Measurements from ENCODE around the gene SWAP70. TPM values are rescaled to one million over a fixed set of nuclear protein-coding genes. Genes with fewer than 3 reads are reported as not detected.
"Not testable (repeated sequence)": the region's sequence is repeated elsewhere in the genome, so short reads cannot be mapped to it uniquely, and the experiment has no call there.

The SWAP70 gene
- total RNA-seq, 2 experiments from 2014 or later, result 7.9 to 10.1 TPM

DNA sequence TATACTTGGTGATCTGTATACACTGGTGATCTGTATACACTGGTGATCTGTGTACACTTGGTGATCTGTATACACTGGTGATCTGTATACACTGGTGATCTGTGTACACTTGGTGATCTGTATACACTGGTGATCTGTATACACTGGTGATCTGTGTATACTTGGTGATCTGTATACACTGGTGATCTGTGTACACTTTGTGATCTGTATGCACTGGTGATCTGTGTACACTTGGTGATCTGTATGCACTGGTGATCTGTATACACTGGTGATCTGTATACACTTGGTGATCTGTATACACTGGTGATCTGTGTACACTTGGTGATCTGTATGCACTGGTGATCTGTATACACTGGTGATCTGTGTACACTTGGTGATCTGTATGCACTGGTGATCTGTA lies 41.5 kb downstream of the SWAP70 start:
- CTCF ChIA-PET; ATAC-seq; H3K36me3 Mint-ChIP-seq; H3K27me3 Mint-ChIP-seq; H3K9me3 Mint-ChIP-seq (ENCODE audit: low read depth); H3K4me3 Mint-ChIP-seq; DNase-seq; H3K27ac Mint-ChIP-seq: not testable (repeated sequence)
- H3K4me1 Mint-ChIP-seq, result peaks cover 15% of the 10 kb centered on the region

DNA sequence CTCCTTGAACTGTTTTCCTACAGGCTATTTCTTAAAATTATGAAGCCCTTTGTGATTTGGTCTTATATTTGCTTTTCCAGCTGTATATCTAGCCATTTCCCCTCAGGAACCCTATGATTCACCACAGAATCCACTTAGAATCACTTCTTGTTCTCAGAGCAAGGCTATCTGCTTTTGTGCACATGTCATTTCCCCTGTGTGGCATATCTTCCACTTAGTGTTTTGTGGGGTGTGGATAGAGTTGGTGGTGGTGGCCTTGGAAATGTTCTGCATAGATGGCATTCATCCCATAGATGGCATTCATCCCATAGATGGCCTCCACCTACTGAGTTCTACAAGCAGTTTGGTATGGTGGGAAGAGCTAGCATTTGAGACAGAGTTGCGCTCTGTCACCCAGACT lies 44.7 kb downstream of the SWAP70 start:
- no peak overlapping the region for H3K4me3 Mint-ChIP-seq
- no peaks in the 10 kb centered on the region for H3K4me1 Mint-ChIP-seq

DNA sequence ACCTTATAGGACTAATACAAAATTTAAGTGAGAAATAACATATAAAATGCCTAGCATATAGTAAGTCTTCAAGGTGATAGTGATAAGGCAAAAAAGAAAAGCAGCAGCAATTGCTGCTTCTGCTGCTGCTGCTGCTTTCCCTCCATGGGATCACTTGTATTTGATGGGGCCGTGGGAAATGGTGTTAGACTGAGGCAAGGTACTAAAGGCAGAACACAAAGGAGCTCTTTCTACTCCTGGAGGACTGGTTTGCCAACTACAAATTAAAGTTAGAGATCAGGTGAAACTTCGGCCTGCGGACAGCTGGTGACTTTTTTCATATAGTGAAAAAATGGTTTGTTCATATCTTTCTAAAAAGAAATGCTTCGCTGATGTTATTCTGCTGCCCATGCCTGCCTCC lies 46.3 kb downstream of the SWAP70 start:
- ATAC-seq (no peak), DNase-seq (no peak)
- Mint-ChIP-seq H3K4me1 (no peaks in the 10 kb centered on the region), H3K27me3 (no peaks in the 10 kb centered on the region), H3K36me3 (peaks cover 8% of the 10 kb centered on the region), H3K27ac (no peak overlapping the region), H3K4me3 (no peak overlapping the region), H3K9me3 (ENCODE audit: low read depth) (peaks cover under 1% of the 10 kb centered on the region)
- CTCF ChIA-PET, result no interaction called here

More for the DNA sequence above, 44.7 kb downstream of the SWAP70 start:
- H3K27me3 Mint-ChIP-seq, result no peaks in the 10 kb centered on the region
- no peak for ATAC-seq
- H3K27ac Mint-ChIP-seq, result no peak overlapping the region
- H3K9me3 Mint-ChIP-seq (ENCODE audit: low read depth), result no peaks in the 10 kb centered on the region
- H3K36me3 Mint-ChIP-seq, result peaks cover 4% of the 10 kb centered on the region
- no peak for DNase-seq
- CTCF ChIA-PET, result no interaction called here

DNA sequence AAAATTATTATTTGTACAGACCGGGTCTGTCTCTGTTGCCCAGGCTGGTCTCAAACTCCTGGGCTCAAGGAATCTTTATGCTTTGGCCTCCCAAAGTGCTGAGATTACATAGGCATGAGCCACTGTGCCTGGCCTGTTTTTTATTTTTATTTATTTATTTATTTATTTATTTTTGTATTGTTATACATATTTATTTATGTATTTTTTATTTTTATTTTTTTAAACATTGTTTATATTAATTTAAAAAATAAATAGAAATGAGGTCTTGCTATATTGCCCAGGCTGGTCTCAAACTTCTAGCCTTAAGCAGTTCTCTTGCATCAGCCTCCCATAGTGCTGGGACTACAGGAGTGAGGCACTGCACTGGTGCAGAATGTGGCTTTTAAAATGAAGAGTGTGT lies 47.0 kb downstream of the SWAP70 start:
- CTCF ChIA-PET, result no interaction called here
- ATAC-seq, result no peak
- H3K9me3 Mint-ChIP-seq (ENCODE audit: low read depth), result peaks cover 3% of the 10 kb centered on the region
- DNase-seq, result no peak
- no peaks in the 10 kb centered on the region for H3K27me3 Mint-ChIP-seq
- peaks cover 13% of the 10 kb centered on the region for H3K36me3 Mint-ChIP-seq
- H3K27ac Mint-ChIP-seq, result no peak overlapping the region
- H3K4me1 Mint-ChIP-seq, result no peaks in the 10 kb centered on the region
- H3K4me3 Mint-ChIP-seq, result no peak overlapping the region

DNA sequence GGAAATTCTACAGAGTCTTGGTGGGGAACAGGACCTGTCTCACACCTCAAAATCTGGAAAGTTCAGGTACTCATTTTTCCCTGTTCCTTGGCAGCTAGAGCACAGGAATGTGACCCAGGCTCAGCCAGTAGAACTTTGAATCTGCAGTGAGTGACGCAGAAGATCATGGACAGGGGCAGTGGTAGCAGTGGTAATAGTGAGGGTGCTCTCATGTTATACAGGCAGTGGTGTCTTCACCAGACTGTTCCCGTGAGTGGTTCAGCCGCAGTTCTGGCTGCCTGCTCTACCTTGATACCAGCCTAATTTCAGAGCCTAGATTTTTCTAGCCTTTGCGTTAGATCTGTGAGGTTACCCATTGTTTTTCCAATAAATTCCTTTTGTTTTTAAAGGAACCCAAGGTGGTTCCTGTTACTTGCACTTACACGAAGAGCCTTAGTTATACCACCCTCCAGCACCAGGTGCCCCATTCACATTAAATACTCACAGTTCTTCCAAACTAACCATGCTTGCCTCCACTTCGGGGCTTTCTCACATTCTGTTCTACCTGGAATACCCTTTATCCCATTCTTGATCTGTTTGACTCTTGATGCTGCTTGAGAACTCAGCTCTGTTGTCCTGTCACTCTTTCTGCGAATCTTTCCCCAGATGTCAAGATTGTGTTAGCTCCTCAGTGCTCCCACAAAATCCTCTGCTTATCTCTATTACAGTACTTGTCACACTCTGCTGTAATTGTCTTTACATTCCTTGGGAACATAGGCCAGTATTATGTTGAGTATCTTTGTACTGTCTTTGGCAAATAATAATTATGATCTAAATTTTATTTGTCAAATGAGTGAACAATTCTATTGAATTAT lies 47.8 kb downstream of the SWAP70 start:
- Mint-ChIP-seq H3K4me3 (no peak overlapping the region), H3K9me3 (ENCODE audit: low read depth) (peaks cover 3% of the 10 kb centered on the region), H3K27me3 (no peaks in the 10 kb centered on the region), H3K4me1 (peaks cover 3% of the 10 kb centered on the region), H3K27ac (no peak overlapping the region), H3K36me3 (peaks cover 19% of the 10 kb centered on the region)
- DNase-seq, result no peak
- CTCF ChIA-PET, result no interaction called here
- no peak for ATAC-seq

DNA sequence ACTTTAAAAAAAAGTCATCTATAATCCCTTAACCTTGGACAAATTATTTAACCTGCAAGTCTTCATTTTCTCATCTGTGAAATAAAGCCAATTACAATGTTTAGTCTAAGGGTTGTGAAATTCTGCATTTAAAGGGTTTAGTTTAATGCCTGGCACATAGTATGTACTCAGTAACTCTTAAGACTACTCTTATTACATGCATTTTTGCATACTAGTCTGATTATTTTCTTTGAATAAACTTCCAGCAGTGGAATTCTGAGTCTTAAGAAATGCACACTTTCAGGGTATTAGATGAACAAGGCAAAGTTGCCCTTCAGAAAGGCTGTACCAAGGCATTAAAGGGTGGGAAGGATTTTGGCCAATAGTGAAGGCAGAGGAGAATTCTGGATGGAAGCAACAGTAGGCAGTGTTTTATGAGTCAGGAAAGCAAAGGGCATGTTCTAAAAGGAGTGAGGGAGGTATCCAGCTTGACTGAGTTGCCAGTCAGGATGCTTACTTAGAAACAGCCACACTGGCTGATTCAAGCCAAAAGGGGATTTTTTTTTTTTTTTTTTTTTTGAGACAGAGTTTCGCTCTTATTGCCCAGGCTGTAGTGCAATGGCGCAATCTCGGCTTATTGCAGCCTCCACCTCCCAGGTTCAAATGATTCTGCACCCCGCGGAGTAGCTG lies 50.5 kb downstream of the SWAP70 start:
- Mint-ChIP-seq H3K27ac (no peak overlapping the region), H3K4me3 (no peak overlapping the region), H3K27me3 (no peaks in the 10 kb centered on the region), H3K9me3 (ENCODE audit: low read depth) (peaks cover 3% of the 10 kb centered on the region), H3K4me1 (peaks cover 8% of the 10 kb centered on the region), H3K36me3 (peaks cover 23% of the 10 kb centered on the region)
- DNase-seq (no peak), ATAC-seq (no peak)
- CTCF ChIA-PET, result no interaction called here

DNA sequence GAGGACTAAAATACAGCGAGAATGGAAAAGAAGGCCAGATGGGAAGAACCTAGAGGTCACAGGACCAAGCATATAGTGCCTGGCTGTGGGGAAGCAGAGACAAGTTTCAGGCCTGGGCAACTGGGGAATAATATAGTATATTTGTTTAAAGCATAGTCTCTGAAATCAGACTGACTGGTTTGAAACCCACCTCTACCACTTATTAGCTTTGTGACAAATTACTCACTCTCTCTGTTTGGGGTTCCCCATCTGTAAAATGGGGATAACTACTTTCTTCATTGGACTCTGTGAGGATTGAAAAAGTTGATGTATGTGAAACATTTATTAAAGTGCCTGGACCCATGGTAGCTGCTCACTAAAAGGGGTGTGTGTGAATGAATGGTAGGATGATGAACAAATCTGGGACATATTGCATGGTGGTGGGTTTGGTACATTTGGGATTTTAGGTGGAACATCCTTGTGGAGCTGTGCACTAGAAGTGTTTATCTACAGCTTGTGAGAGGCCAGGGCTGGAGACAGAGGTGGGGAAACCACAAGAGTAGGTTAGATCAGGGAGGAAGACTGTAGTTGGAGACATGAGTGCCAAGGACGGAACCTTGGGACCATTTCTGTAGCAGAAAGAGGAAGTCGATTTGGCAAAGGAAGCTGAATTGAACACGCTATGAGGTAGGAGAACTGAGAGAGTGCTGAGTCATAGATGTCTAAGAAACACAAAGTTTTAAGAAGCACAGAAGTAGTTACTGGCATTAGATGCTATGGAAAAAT lies 52.6 kb downstream of the SWAP70 start:
- Mint-ChIP-seq H3K4me1 (peaks cover 13% of the 10 kb centered on the region), H3K4me3 (no peak overlapping the region), H3K27me3 (no peaks in the 10 kb centered on the region), H3K27ac (peak overlapping the region; percentile 33), H3K9me3 (ENCODE audit: low read depth) (peaks cover 3% of the 10 kb centered on the region), H3K36me3 (peaks cover 25% of the 10 kb centered on the region)
- no peak for DNase-seq
- CTCF ChIA-PET, result interaction anchor here (0.6 kb wide), 1 partner anchor 115 kb away, joined by 4 read pairs; no protein-coding TSS in a partner anchor
- ATAC-seq, result no peak

DNA sequence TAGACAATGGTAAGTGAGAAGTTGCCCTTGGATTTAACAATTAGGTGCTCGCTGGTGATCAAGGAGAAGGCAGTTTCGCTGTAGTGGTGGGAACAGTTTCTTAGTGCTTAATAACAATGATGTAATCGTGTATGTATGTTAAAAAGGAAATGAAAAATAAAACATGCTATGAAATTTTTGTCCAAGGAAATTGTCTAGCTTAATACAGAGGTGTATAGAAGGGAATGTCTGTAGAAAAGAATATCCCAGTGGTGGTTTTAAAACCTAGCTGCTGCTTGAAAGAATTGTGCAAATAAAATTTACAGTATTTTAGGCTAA lies 53.1 kb downstream of the SWAP70 start:
- Mint-ChIP-seq H3K4me3 (no peak overlapping the region), H3K27ac (peak overlapping the region; percentile 33), H3K9me3 (ENCODE audit: low read depth) (peaks cover 3% of the 10 kb centered on the region), H3K36me3 (peaks cover 25% of the 10 kb centered on the region), H3K4me1 (peaks cover 13% of the 10 kb centered on the region), H3K27me3 (no peaks in the 10 kb centered on the region)
- DNase-seq (no peak), ATAC-seq (no peak)
- CTCF ChIA-PET, result interaction anchor here (0.6 kb wide), 1 partner anchor 116 kb away, joined by 4 read pairs; no protein-coding TSS in a partner anchor

DNA sequence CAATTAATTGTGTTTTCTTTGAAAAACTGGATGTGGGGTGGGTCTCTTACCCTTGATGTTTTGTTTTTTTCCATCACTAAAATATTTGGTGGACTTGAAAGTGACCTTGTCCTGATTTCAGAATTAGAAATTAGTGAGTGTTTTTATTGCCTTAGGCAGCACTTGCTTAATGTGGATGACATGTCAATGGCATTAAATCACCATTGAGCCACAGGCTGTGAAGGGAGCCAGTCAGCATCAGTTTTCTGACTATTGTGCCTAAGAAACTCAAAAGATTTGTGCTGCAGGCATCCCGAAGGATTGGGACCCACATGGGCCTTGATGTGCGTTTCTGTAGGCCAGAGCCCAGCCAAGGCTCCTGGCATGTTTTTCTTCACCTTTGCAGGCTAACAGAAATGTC lies 53.8 kb downstream of the SWAP70 start:
- CTCF ChIA-PET, result interaction anchor here (2.3 kb wide), 1 partner anchor 40 kb away, joined by 6 read pairs; no protein-coding TSS in a partner anchor
- H3K4me3 Mint-ChIP-seq, result no peak overlapping the region
- ATAC-seq (no peak), DNase-seq (no peak)
- peaks cover 25% of the 10 kb centered on the region for H3K36me3 Mint-ChIP-seq
- H3K27me3 Mint-ChIP-seq, result no peaks in the 10 kb centered on the region
- H3K9me3 Mint-ChIP-seq (ENCODE audit: low read depth), result peaks cover 3% of the 10 kb centered on the region
- H3K4me1 Mint-ChIP-seq, result peaks cover 13% of the 10 kb centered on the region
- no peak overlapping the region for H3K27ac Mint-ChIP-seq

DNA sequence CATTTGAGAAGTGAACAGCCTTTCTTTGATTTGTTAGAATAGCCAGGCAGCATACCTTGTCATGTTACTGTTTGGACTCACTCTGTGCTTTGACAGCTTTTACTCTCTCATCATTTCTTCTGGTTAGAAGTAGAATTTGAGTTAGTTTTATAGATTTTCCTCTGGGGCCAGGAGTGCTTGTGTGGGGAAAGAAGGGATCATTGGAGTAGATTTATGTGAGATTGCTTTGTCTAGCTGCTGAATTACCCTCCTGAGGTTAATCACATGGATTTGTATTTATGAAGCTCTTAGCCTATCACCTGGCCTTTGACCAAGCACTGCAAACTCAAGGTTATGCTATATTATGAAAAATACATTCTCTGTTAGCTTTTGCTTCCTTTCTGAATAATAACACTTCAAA lies 54.3 kb downstream of the SWAP70 start:
- CTCF ChIA-PET, result interaction anchor here (2.3 kb wide), 1 partner anchor 40 kb away, joined by 6 read pairs; no protein-coding TSS in a partner anchor
- DNase-seq (no peak), ATAC-seq (no peak)
- Mint-ChIP-seq H3K27me3 (no peaks in the 10 kb centered on the region), H3K36me3 (peaks cover 24% of the 10 kb centered on the region), H3K4me1 (peaks cover 13% of the 10 kb centered on the region), H3K9me3 (ENCODE audit: low read depth) (peaks cover 3% of the 10 kb centered on the region), H3K27ac (no peak overlapping the region), H3K4me3 (no peak overlapping the region)

DNA sequence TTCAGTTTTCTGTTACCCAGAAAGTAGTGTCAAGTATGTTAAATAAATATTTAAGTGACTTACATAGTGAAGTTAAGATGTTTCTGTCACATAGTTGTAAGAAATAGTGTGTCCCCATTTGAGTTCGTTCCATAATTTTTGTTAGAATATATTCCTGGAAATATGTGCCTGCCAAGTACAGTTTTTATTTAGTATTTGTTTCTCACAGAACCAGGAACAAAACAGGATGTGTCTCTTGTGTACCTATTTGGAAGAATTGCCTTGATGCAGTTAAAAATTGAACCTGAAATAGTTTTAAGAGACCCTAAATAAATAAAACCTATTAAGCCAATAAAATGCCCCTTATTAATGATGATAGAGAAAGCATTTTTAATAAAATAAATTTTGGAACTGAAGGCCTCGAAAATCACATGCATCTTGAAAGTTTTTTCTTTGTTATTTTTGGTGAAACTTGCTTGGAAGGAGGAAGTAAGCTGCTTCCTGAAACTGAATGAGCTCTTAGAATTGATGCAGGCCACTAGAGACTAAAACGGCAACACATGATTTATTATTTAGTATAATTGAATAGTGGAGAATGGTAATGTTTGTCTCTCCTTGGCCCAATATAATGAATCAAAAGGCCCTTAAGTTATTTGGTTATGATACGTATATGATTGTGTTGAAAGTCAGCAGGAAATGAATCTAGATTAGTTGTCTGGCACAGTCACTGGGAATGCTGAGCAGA lies 55.9 kb downstream of the SWAP70 start:
- Mint-ChIP-seq H3K9me3 (ENCODE audit: low read depth) (peaks cover 3% of the 10 kb centered on the region), H3K36me3 (peaks cover 18% of the 10 kb centered on the region), H3K27me3 (no peaks in the 10 kb centered on the region), H3K4me1 (peaks cover 13% of the 10 kb centered on the region), H3K27ac (no peak overlapping the region), H3K4me3 (no peak overlapping the region)
- CTCF ChIA-PET, result interaction anchor here (1.0 to 2.3 kb wide), 3 partner anchors 28 to 106 kb away, joined by 3 to 6 read pairs (median 3); no protein-coding TSS in a partner anchor
- DNase-seq (no peak), ATAC-seq (no peak)

DNA sequence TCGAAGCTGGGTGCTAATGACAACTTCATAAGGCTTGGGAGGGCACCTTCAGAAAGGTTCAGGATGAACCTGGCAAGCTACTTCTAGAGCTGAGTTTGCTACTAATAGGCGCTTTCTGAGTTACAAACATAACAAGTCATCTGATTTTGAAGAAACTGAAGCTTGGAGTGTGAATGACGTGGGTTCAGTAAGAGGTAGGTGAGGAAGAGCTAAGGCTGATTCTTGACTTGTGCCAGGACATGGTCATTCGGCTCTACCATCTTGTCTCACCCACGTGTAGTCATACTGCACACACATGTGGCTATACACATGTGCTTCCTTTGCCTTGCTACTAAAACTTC lies 56.4 kb downstream of the SWAP70 start:
- Mint-ChIP-seq H3K4me1 (peaks cover 13% of the 10 kb centered on the region), H3K36me3 (peaks cover 16% of the 10 kb centered on the region), H3K9me3 (ENCODE audit: low read depth) (peaks cover 3% of the 10 kb centered on the region), H3K27ac (no peak overlapping the region), H3K27me3 (no peaks in the 10 kb centered on the region), H3K4me3 (no peak overlapping the region)
- DNase-seq (no peak), ATAC-seq (no peak)
- CTCF ChIA-PET, result interaction anchor here (1.0 to 1.1 kb wide), 2 partner anchors 28 to 107 kb away, joined by 3 read pairs; no protein-coding TSS in a partner anchor

DNA sequence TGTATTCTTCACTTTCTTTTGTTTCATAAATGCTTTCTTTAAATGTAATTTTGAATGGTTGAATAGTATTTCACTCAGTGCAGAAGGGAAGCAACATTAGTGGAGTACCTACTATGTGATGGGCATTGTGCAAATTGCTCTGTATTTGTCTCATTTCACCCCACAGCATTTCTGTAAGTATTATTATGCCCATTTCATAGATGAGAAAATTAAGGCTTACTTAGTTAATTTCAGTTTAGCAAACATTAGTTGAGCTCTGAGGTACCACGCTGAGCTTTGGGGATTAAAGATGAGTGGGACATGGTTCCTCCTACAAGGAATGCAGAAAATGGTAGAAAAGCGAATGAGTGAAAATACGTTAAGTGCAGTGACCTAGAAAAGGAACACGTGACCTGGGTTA lies 58.1 kb downstream of the SWAP70 start:
- Mint-ChIP-seq H3K36me3 (peaks cover 2% of the 10 kb centered on the region), H3K4me3 (no peak overlapping the region), H3K27me3 (no peaks in the 10 kb centered on the region), H3K27ac (no peak overlapping the region), H3K9me3 (ENCODE audit: low read depth) (no peaks in the 10 kb centered on the region), H3K4me1 (peaks cover 11% of the 10 kb centered on the region)
- DNase-seq (no peak), ATAC-seq (no peak)
- CTCF ChIA-PET, result interaction anchor here (0.8 kb wide), 1 partner anchor 109 kb away, joined by 3 read pairs; no protein-coding TSS in a partner anchor
